GM12891 (cell line): ENCODE measurements around the gene HDAC9.

Experiments used
- PAX5 ChIP-seq: IDR thresholded peaks from 2 replicates; pipeline ENCODE4 v1.6.1; 2011; ENCODE audit warnings: low read length, moderate library complexity, mild to moderate bottlenecking; ENCODE audit not compliant: insufficient read depth, severe bottlenecking
- POLR2A ChIP-seq: IDR thresholded peaks from 2 replicates; pipeline ENCODE4 v1.6.1; 2011; ENCODE audit warnings: low read depth, low read length, control low read depth
- POLR2AphosphoS5 ChIP-seq: IDR thresholded peaks from 2 replicates; pipeline ENCODE4 v1.6.1; 2011; ENCODE audit warnings: low read depth, low read length, control low read depth
- POU2F2 ChIP-seq: IDR thresholded peaks from 2 replicates; pipeline ENCODE4 v1.6.1; 2011; ENCODE audit warnings: low read depth, mild to moderate bottlenecking, control low read depth, low read length, moderate library complexity
- SPI1 ChIP-seq: IDR thresholded peaks from 2 replicates; pipeline ENCODE4 v1.6.1; 2011; ENCODE audit warnings: low read depth, low read length, control low read depth
- TAF1 ChIP-seq: IDR thresholded peaks from 2 replicates; pipeline ENCODE4 v1.6.1; 2011; ENCODE audit warnings: low read depth, low read length, control low read depth

DNA sequence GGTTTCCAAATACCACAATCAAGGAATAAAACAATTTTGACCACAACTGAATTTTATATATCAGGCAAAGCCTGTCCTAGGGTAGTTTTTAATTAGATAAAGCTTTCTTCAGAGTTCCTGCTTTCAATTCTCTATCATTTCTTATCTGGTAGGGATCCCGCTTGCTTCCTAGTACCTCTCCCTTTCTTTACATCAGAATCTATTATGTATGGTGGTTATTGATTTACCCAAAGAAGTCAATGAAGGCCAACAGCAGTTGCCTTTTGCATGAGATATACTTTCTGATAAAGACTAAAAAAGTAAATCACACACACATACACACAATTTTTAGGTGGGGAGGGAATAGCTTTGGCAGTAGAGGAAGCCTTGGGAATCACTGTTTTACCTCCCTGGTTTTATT is 70.7 kb downstream of the HDAC9 start:
- TF ChIP-seq POLR2A (no peak), TAF1 (no peak), SPI1 (no peak), POLR2AphosphoS5 (no peak), POU2F2 (no peak), PAX5 (no peak)
